ENCODE results near the gene GRIA4. TPM values are rescaled to one million over a fixed set of nuclear protein-coding genes. Genes with fewer than 3 reads are reported as not detected.

GRIA4 gene
- polyA plus RNA-seq, 3 donors = not detected

DNA sequence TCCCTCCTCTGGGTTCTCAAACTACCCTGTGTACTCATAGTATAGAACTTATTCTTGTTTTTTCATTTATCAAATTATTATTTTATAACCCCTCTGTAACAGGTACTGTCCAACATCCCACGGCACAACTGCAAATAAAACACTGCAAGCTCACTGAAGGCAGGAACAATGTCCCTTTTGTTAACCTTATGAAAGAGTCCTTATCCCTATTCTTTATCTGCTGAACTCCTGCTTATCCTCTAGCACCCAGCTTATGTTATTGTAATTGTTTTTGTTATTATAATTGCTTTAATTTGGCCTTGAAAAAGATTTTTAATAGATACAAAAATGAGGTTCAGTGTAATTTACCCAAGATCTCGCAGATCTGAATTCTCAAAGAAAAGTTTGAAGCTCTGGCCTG, 281.8 kb downstream of the GRIA4 start:
- TF ChIP-seq, protein P1, sequence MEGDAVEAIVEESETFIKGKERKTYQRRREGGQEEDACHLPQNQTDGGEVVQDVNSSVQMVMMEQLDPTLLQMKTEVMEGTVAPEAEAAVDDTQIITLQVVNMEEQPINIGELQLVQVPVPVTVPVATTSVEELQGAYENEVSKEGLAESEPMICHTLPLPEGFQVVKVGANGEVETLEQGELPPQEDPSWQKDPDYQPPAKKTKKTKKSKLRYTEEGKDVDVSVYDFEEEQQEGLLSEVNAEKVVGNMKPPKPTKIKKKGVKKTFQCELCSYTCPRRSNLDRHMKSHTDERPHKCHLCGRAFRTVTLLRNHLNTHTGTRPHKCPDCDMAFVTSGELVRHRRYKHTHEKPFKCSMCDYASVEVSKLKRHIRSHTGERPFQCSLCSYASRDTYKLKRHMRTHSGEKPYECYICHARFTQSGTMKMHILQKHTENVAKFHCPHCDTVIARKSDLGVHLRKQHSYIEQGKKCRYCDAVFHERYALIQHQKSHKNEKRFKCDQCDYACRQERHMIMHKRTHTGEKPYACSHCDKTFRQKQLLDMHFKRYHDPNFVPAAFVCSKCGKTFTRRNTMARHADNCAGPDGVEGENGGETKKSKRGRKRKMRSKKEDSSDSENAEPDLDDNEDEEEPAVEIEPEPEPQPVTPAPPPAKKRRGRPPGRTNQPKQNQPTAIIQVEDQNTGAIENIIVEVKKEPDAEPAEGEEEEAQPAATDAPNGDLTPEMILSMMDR (IDR thresholded peaks at IDR 0.05) = no peak
- no peaks in the 10 kb centered on the region for H3K79me2 ChIP-seq (ENCODE audit: insufficient read depth, low read length)
- Mint-ChIP-seq H3K27me3 (ENCODE audit: low read depth in 3 of 3) (no peaks in the 10 kb centered on the region), H3K9me3 (peaks cover 0 to 3% (median 0%) of the 10 kb centered on the region in 7 donors), H3K36me3 (no peaks in the 10 kb centered on the region), H3K4me1 (no peaks in the 10 kb centered on the region), H3K27ac (no peak overlapping the region), H3K4me3 (no peak overlapping the region)
- H2AFZ ChIP-seq (ENCODE audit: insufficient read depth, low read depth, low read length, poor library complexity, severe bottlenecking) = no peak overlapping the region
- H3K9me3 ChIP-seq (replicated peaks in 1 of 2; ENCODE audit: control insufficient read depth in 1 of 2, insufficient read depth in 1 of 2, low read length in 2 of 2) = no peaks in the 10 kb centered on the region
- intact Hi-C loops (cut with micrococcal nuclease) = no loop called here
- no peak for DNase-seq
- H3K4me3 ChIP-seq (replicated peaks in 1 of 3; ENCODE audit: low read depth in 2 of 3, low read length in 3 of 3) = no peak overlapping the region
- no peak overlapping the region for H3K4me2 ChIP-seq (replicated peaks; ENCODE audit: extremely low read depth, low read length, poor library complexity, severe bottlenecking)
- no peaks in the 10 kb centered on the region for H3K4me1 ChIP-seq (ENCODE audit: control insufficient read depth in 1 of 2, insufficient read depth in 2 of 2, low read length in 2 of 2)
- H3K27me3 ChIP-seq (ENCODE audit: control insufficient read depth in 2 of 2, insufficient read depth in 2 of 2, low read length in 2 of 2) = no peaks in the 10 kb centered on the region
- H3K36me3 ChIP-seq (replicated peaks in 1 of 2; ENCODE audit: control insufficient read depth in 1 of 2, insufficient read depth in 2 of 2, low read length in 2 of 2) = no peaks in the 10 kb centered on the region
- H3K9ac ChIP-seq (ENCODE audit: insufficient read depth, low read length, poor library complexity, severe bottlenecking) = no peak overlapping the region
- no peak overlapping the region for H3K27ac ChIP-seq (ENCODE audit: low read depth in 1 of 2, low read length in 2 of 2)
- 80% methylated on average over 1 of the region's 2 CpGs for WGBS (ENCODE audit: insufficient coverage)
- H4K20me1 ChIP-seq (ENCODE audit: insufficient read depth, low read length) = no peaks in the 10 kb centered on the region

DNA sequence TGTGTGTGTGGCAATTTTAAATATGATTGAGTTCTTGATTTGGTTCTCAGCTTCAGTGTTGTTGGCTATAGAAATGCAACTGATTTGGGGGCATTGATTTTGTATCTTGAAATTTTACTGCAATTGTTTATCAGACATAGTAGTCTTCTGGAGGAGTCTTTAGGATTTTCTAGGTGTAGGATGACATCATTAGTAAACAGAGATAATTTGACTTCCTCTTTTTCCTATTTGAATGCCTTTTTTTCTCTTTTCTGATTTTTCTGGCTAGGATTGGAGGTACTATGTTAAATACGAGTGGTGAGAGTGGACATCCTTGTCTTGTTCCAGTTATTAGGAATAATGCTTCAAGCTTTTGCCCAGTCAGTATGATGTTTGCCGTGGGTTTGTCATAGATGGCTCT, 287.3 kb downstream of the GRIA4 start:
- Histone ChIP-seq H4K20me1 (ENCODE audit: insufficient read depth, low read length) (no peaks in the 10 kb centered on the region), H3K4me1 (ENCODE audit: control insufficient read depth in 1 of 2, insufficient read depth in 2 of 2, low read length in 2 of 2) (no peaks in the 10 kb centered on the region), H2AFZ (ENCODE audit: insufficient read depth, low read depth, low read length, poor library complexity, severe bottlenecking) (no peak overlapping the region), H3K9me3 (replicated peaks in 1 of 2; ENCODE audit: control insufficient read depth in 1 of 2, insufficient read depth in 1 of 2, low read length in 2 of 2) (peaks cover 0 to under 1% of the 10 kb centered on the region in 2 donors), H3K4me3 (replicated peaks in 1 of 3; ENCODE audit: low read depth in 2 of 3, low read length in 3 of 3) (no peak overlapping the region), H3K9ac (ENCODE audit: insufficient read depth, low read length, poor library complexity, severe bottlenecking) (no peak overlapping the region), H3K79me2 (ENCODE audit: insufficient read depth, low read length) (no peaks in the 10 kb centered on the region), H3K27me3 (ENCODE audit: control insufficient read depth in 2 of 2, insufficient read depth in 2 of 2, low read length in 2 of 2) (no peaks in the 10 kb centered on the region), H3K4me2 (replicated peaks; ENCODE audit: extremely low read depth, low read length, poor library complexity, severe bottlenecking) (no peak overlapping the region), H3K27ac (ENCODE audit: low read depth in 1 of 2, low read length in 2 of 2) (no peak overlapping the region), H3K36me3 (replicated peaks in 1 of 2; ENCODE audit: control insufficient read depth in 1 of 2, insufficient read depth in 2 of 2, low read length in 2 of 2) (no peaks in the 10 kb centered on the region)
- H3K9me3 Mint-ChIP-seq = peaks cover 0 to 5% (median 2%) of the 10 kb centered on the region in 7 donors
- H3K36me3 Mint-ChIP-seq = no peaks in the 10 kb centered on the region
- H3K4me1 Mint-ChIP-seq = no peaks in the 10 kb centered on the region
- H3K27ac Mint-ChIP-seq = no peak overlapping the region
- TF ChIP-seq, protein P1 (IDR thresholded peaks at IDR 0.05) = no peak
- WGBS (ENCODE audit: insufficient coverage) = 70% methylated on average over 2 of the region's 2 CpGs
- intact Hi-C loops (cut with micrococcal nuclease) = no loop called here
- H3K4me3 Mint-ChIP-seq = no peak overlapping the region
- no peak for DNase-seq
- H3K27me3 Mint-ChIP-seq (ENCODE audit: low read depth in 3 of 3) = no peaks in the 10 kb centered on the region
